Activated CD8-positive, alpha-beta T cell treated with anti-CD3 and anti-CD28 coated beads for 36 hours (primary cell): ENCODE data around the gene MAPK8. TPM values are rescaled to one million over a fixed set of nuclear protein-coding genes. Genes with fewer than 3 reads are reported as not detected.

Experiments
- ATAC-seq: fragments of 200-7000 bp; cut with Tn5 transposase; one replicate; pipeline ENCODE4 v1.10.0; 2021; ENCODE audit warnings: mild to moderate bottlenecking, moderate library complexity
- CTCF ChIA-PET: fragments of 350-600 bp; sonication (Branson Sonifier 250); formaldehyde crosslinking; loops from one replicate; lab custom pipeline; 2021; ENCODE audit warnings: antibody characterized with exemption; lab: Charles Lee
- POLR2A ChIA-PET: fragments of 350-600 bp; sonication (Branson Sonifier 250); formaldehyde crosslinking; loops from one replicate; lab custom pipeline; 2021; ENCODE audit warnings: antibody characterized with exemption; lab: Charles Lee
- DNase-seq: peaks from one replicate; pipeline ENCODE4 v3.0.0-alpha.2; 2020
- H3K27ac Mint-ChIP-seq: one replicate; pipeline ENCODE4 v1.8.0; 2021; ENCODE audit warnings: mild to moderate bottlenecking, mixed read lengths
- H3K27me3 Mint-ChIP-seq: one replicate; pipeline ENCODE4 v1.8.0; 2021; ENCODE audit warnings: mixed read lengths
- H3K36me3 Mint-ChIP-seq: one replicate; pipeline ENCODE4 v1.8.0; 2021; ENCODE audit warnings: low read depth, mixed read lengths
- H3K4me1 Mint-ChIP-seq: one replicate; pipeline ENCODE4 v1.8.0; 2021; ENCODE audit warnings: low read depth, mixed read lengths
- H3K4me3 Mint-ChIP-seq: one replicate; pipeline ENCODE4 v1.8.0; 2021; ENCODE audit warnings: mild to moderate bottlenecking, moderate library complexity, mixed read lengths
- H3K9me3 Mint-ChIP-seq: one replicate; pipeline ENCODE4 v1.8.0; 2021; ENCODE audit warnings: mixed read lengths
- intact Hi-C: fragments of 100-400 bp; cut with micrococcal nuclease; formaldehyde crosslinking; loops from one replicate; pipeline ENCODE4 v1.10.0; 2022
- total RNA-seq, 2 experiments: library from RNA; stranded (reverse); gene quantifications; one replicate each; pipeline ENCODE4 v1.2.3, GENCODE V29; 2021
- TF ChIP-seq, protein P1 (sequence below): fragments of 200-600 bp; IDR thresholded peaks from one replicate; pipeline ENCODE4 v1.8.0; 2022; ENCODE audit warnings: antibody characterized with exemption, mild to moderate bottlenecking

MAPK8 gene
- total RNA-seq, 2 experiments from 2014 or later = 40.5 to 41.1 TPM

DNA sequence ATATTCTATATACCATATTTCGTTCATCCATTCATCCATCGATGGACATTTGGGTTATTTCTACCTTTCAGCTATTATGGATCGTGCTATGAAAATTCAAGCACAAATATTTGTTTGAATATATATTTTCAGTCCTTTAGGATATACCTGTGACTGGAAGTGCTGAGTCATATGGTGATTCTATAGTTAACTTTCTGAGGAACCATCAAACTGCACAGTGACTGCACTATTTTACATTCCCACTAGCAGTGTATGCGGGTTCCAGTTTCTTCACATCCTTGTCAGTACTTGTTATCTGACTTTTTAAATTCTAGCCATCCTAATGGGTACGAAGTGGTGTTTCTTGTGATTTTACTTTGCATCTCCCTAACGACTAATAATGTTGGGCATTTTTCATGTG, 104.0 kb downstream of the MAPK8 start:
- intact Hi-C loops = no loop called here

DNA sequence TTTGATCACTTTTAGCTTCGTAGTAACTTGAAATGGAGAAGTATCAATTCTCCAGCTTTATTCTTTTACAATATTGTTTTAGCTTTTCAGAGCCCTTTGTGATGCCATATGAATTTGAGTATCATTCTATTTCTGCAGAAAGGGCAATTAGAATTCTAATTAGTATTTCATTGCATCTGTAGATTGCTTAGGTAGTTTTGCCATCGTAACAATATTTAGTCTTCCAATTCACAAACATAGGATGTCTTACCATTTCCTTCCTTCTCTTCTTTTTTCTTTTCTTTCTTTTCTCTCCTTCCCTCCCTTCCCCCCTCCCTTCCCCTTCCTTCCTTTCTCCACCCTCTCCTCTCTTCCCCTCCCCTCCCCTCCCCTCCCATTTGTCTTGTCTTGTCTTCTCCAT, 105.0 kb downstream of the MAPK8 start:
- CTCF ChIA-PET = no interaction called here
- H3K4me3 Mint-ChIP-seq = no peak overlapping the region
- no peaks in the 10 kb centered on the region for H3K27me3 Mint-ChIP-seq
- intact Hi-C loops = no loop called here
- POLR2A ChIA-PET = no interaction called here
- peaks cover 12% of the 10 kb centered on the region for H3K9me3 Mint-ChIP-seq
- no peak overlapping the region for H3K27ac Mint-ChIP-seq
- TF ChIP-seq, protein P1, sequence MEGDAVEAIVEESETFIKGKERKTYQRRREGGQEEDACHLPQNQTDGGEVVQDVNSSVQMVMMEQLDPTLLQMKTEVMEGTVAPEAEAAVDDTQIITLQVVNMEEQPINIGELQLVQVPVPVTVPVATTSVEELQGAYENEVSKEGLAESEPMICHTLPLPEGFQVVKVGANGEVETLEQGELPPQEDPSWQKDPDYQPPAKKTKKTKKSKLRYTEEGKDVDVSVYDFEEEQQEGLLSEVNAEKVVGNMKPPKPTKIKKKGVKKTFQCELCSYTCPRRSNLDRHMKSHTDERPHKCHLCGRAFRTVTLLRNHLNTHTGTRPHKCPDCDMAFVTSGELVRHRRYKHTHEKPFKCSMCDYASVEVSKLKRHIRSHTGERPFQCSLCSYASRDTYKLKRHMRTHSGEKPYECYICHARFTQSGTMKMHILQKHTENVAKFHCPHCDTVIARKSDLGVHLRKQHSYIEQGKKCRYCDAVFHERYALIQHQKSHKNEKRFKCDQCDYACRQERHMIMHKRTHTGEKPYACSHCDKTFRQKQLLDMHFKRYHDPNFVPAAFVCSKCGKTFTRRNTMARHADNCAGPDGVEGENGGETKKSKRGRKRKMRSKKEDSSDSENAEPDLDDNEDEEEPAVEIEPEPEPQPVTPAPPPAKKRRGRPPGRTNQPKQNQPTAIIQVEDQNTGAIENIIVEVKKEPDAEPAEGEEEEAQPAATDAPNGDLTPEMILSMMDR = no peak
- H3K36me3 Mint-ChIP-seq = peaks cover 42% of the 10 kb centered on the region
- DNase-seq = no peak
- no peak for ATAC-seq
- no peaks in the 10 kb centered on the region for H3K4me1 Mint-ChIP-seq

More for the DNA sequence above, 104.0 kb downstream of the MAPK8 start:
- ChIA-PET CTCF (no interaction called here), POLR2A (no interaction called here)
- Mint-ChIP-seq H3K9me3 (peaks cover 12% of the 10 kb centered on the region), H3K4me1 (no peaks in the 10 kb centered on the region), H3K27ac (no peak overlapping the region), H3K27me3 (no peaks in the 10 kb centered on the region), H3K36me3 (peaks cover 46% of the 10 kb centered on the region), H3K4me3 (no peak overlapping the region)
- TF ChIP-seq, protein P1 = no peak
- ATAC-seq (no peak), DNase-seq (no peak)

DNA sequence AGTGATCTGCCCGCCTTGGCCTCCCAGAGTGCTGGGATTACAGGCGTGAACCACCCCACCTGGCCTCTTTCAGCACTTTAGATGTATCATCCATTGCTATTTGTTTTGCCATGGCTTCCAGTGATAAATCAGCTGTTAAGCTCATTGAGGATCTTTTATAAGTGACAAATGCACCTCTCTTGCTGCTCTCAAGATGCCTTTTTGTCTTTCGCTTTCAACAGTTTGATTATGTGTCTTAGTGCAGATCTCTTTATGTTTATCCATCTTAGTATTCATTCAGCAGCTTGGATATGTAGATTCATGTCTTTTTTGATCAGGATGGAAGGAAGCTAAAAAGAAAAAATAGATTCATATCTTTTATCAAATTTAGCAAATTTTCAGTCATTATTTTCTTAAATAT, 105.6 kb downstream of the MAPK8 start:
- intact Hi-C loops = no loop called here
- H3K36me3 Mint-ChIP-seq = peaks cover 42% of the 10 kb centered on the region
- no peaks in the 10 kb centered on the region for H3K4me1 Mint-ChIP-seq
- ATAC-seq (no peak), DNase-seq (no peak)
- no peaks in the 10 kb centered on the region for H3K27me3 Mint-ChIP-seq
- CTCF ChIA-PET = no interaction called here
- no peak overlapping the region for H3K27ac Mint-ChIP-seq
- TF ChIP-seq, protein P1 = no peak
- POLR2A ChIA-PET = no interaction called here
- peaks cover 12% of the 10 kb centered on the region for H3K9me3 Mint-ChIP-seq
- H3K4me3 Mint-ChIP-seq = no peak overlapping the region

DNA sequence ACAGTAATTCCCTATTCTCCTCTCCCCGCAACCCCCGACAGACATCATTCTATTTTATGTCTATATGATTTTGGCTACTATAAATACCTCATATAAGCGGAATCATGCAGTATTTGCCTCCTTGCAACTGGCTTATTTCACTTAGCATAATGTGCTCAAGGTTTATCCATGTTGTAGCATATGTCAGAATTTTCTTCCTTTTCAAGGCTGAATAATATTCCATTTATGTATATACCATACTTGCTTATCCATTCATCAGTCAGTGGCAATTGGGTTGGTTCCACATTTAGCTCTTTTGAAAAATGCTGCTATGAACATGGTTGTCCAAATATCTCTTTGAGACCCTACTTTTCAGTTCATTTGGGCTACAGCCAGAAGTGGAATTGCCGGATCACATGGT, 106.5 kb downstream of the MAPK8 start:
- Mint-ChIP-seq H3K27ac (no peak overlapping the region), H3K36me3 (peaks cover 42% of the 10 kb centered on the region), H3K9me3 (peaks cover 12% of the 10 kb centered on the region), H3K4me1 (no peaks in the 10 kb centered on the region), H3K4me3 (no peak overlapping the region), H3K27me3 (no peaks in the 10 kb centered on the region)
- ChIA-PET POLR2A (no interaction called here), CTCF (interaction anchor here (1.3 kb wide), 1 partner anchor 10 kb away, joined by 3 read pairs; no protein-coding TSS in a partner anchor)
- intact Hi-C loops = no loop called here
- TF ChIP-seq, protein P1 = no peak
- ATAC-seq (no peak), DNase-seq (no peak)

DNA sequence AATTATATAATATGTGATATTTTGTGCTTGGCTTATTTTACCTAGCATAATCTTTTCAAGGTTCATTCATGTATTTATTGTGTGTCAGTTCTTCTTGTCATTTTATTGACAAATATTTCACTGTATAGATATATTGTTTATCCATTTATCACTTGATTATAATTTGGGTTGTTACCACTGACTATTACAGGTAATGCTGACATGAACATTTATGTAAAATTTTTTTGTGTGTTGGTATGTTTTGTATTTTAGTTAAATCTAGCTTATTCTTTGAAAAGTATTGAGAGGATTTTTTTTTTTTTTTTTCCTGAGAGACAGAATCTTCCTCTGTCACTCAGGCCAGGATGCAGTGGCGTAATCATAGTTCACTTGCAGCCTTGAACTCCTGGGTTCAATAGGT, 107.7 kb downstream of the MAPK8 start:
- peaks cover 12% of the 10 kb centered on the region for H3K9me3 Mint-ChIP-seq
- H3K4me1 Mint-ChIP-seq = peaks cover 3% of the 10 kb centered on the region
- DNase-seq = no peak
- ChIA-PET CTCF (interaction anchor here (1.0 kb wide), 1 partner anchor 242 kb away, joined by 3 read pairs; no protein-coding TSS in a partner anchor), POLR2A (no interaction called here)
- H3K36me3 Mint-ChIP-seq = peaks cover 42% of the 10 kb centered on the region
- ATAC-seq = no peak
- H3K27ac Mint-ChIP-seq = no peak overlapping the region
- H3K4me3 Mint-ChIP-seq = no peak overlapping the region
- TF ChIP-seq, protein P1 = no peak
- intact Hi-C loops = no loop called here
- no peaks in the 10 kb centered on the region for H3K27me3 Mint-ChIP-seq
